ENCODE data around the gene SENP8.
"Not testable (repeated sequence)": the region's sequence is repeated elsewhere in the genome, so short reads cannot be mapped to it uniquely, and the experiment has no call there.

- TF ChIP-seq, protein P1, sequence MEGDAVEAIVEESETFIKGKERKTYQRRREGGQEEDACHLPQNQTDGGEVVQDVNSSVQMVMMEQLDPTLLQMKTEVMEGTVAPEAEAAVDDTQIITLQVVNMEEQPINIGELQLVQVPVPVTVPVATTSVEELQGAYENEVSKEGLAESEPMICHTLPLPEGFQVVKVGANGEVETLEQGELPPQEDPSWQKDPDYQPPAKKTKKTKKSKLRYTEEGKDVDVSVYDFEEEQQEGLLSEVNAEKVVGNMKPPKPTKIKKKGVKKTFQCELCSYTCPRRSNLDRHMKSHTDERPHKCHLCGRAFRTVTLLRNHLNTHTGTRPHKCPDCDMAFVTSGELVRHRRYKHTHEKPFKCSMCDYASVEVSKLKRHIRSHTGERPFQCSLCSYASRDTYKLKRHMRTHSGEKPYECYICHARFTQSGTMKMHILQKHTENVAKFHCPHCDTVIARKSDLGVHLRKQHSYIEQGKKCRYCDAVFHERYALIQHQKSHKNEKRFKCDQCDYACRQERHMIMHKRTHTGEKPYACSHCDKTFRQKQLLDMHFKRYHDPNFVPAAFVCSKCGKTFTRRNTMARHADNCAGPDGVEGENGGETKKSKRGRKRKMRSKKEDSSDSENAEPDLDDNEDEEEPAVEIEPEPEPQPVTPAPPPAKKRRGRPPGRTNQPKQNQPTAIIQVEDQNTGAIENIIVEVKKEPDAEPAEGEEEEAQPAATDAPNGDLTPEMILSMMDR (IDR thresholded peaks at IDR 0.05; ENCODE audit: low read depth, low read length, missing input control) = not testable (repeated sequence)
- not testable (repeated sequence) for TF ChIP-seq TAF1 (conservative IDR thresholded peaks at IDR 0.05); FOXA1 (IDR thresholded peaks at IDR 0.05); RAD21 (IDR thresholded peaks at IDR 0.05); JUND (IDR thresholded peaks at IDR 0.05); REST (IDR thresholded peaks at IDR 0.05); ATF3 (IDR thresholded peaks at IDR 0.05); SP1 (IDR thresholded peaks at IDR 0.05)
Observed at GRCh38 chr15:72171978-72172377, 53.8 kb downstream of the SENP8 start.
